Measurements from ENCODE around the gene PDLIM4. TPM values are rescaled to one million over a fixed set of nuclear protein-coding genes. Genes with fewer than 3 reads are reported as not detected.

PDLIM4 gene
- total RNA-seq, 1 donor from 2014 or later, result 55.1 TPM

GRCh38 chr5:132275367-132276220 lies 18.1 kb downstream of the PDLIM4 start:
- H3K4me1 Mint-ChIP-seq (ENCODE audit: low read depth), result peaks cover 3% of the 10 kb centered on the region
- DNase-seq (ENCODE audit: low spot score), result no peak
- no peak overlapping the region for H3K27ac Mint-ChIP-seq (ENCODE audit: unreplicated experiment)

GRCh38 chr5:132277256-132277655 lies 19.8 kb downstream of the PDLIM4 start:
- no peak overlapping the region for H3K4me3 Mint-ChIP-seq (ENCODE audit: unreplicated experiment)
- no peak for TF ChIP-seq CTCF (IDR thresholded peaks at IDR 0.05)
- H3K27ac Mint-ChIP-seq (ENCODE audit: unreplicated experiment), result no peak overlapping the region
- DNase-seq (ENCODE audit: low spot score), result no peak
- no peaks in the 10 kb centered on the region for H3K9me3 Mint-ChIP-seq (ENCODE audit: low read depth)
- peaks cover 12% of the 10 kb centered on the region for H3K36me3 Mint-ChIP-seq (ENCODE audit: low read depth)
- peaks cover 6% of the 10 kb centered on the region for H3K27me3 Mint-ChIP-seq (ENCODE audit: low read depth)
- H3K4me1 Mint-ChIP-seq (ENCODE audit: low read depth), result peaks cover 3% of the 10 kb centered on the region

More at GRCh38 chr5:132275367-132276220, 18.1 kb downstream of the PDLIM4 start:
- TF ChIP-seq CTCF (IDR thresholded peaks at IDR 0.05), result no peak
- Mint-ChIP-seq H3K4me3 (ENCODE audit: unreplicated experiment) (no peak overlapping the region), H3K27me3 (ENCODE audit: low read depth) (peaks cover 2% of the 10 kb centered on the region), H3K9me3 (ENCODE audit: low read depth) (no peaks in the 10 kb centered on the region), H3K36me3 (ENCODE audit: low read depth) (peaks cover 18% of the 10 kb centered on the region)

- DNase-seq (ENCODE audit: low spot score), result no peak
- no peaks in the 10 kb centered on the region for H3K9me3 Mint-ChIP-seq (ENCODE audit: low read depth)
- no peak overlapping the region for H3K27ac Mint-ChIP-seq (ENCODE audit: unreplicated experiment)
- TF ChIP-seq CTCF (IDR thresholded peaks at IDR 0.05), result no peak
- peaks cover 6% of the 10 kb centered on the region for H3K27me3 Mint-ChIP-seq (ENCODE audit: low read depth)
- H3K36me3 Mint-ChIP-seq (ENCODE audit: low read depth), result peaks cover 7% of the 10 kb centered on the region
- no peak overlapping the region for H3K4me3 Mint-ChIP-seq (ENCODE audit: unreplicated experiment)
- no peaks in the 10 kb centered on the region for H3K4me1 Mint-ChIP-seq (ENCODE audit: low read depth)
Observed at GRCh38 chr5:132277971-132278853, 20.7 kb downstream of the PDLIM4 start.

- Mint-ChIP-seq H3K27me3 (ENCODE audit: low read depth) (peaks cover 6% of the 10 kb centered on the region), H3K4me1 (ENCODE audit: low read depth) (no peaks in the 10 kb centered on the region), H3K36me3 (ENCODE audit: low read depth) (peaks cover 3% of the 10 kb centered on the region), H3K4me3 (ENCODE audit: unreplicated experiment) (no peak overlapping the region), H3K27ac (ENCODE audit: unreplicated experiment) (no peak overlapping the region), H3K9me3 (ENCODE audit: low read depth) (no peaks in the 10 kb centered on the region)
- DNase-seq (ENCODE audit: low spot score), result no peak
- no peak for TF ChIP-seq CTCF (IDR thresholded peaks at IDR 0.05)
Observed at GRCh38 chr5:132279801-132280200, 22.3 kb downstream of the PDLIM4 start.

All from chondrocyte (in vitro differentiated cells).